HG02759 (cell line): ENCODE data around the gene GARS1.
"Not testable (repeated sequence)": the region's sequence is repeated elsewhere in the genome, so short reads cannot be mapped to it uniquely, and the experiment has no call there.

Experiments
- ATAC-seq: cut with Tn5 transposase; IDR thresholded peaks from one replicate; pipeline ENCODE4 v1.9.1; 2021; ENCODE audit warnings: mild to moderate bottlenecking, moderate library complexity; ENCODE audit not compliant: unreplicated experiment

GARS1 gene

DNA sequence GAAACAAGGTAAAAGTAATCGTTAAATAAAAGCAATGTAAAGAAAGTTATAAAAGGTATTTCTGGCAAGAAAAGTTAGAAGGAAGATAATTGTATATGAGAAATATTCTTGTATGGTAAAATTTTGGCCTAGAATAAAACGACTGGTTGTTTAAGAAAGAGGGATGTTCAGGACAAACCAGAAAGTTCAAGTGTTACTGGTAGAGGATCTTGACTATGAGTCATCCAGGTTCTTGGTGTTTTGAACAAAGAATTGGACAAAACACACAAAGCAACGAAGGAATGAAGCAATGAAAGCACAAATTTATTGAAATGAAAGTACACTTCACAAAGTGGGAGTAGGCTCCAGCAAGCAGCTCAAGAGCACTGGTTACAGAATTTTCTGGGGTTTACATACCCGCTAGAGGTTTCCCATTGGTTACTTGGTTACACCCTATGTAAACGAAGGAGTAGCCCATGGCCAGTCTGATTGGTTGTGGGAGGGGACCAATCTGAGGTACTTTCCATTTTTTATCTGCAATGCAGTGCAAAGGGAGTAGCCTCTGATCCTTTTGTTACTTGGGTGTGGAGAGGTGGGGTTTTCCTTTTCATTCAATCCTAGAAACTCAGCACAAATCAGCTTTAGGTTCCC lies 22.4 kb upstream of the GARS1 start:
- ATAC-seq: no peak

DNA sequence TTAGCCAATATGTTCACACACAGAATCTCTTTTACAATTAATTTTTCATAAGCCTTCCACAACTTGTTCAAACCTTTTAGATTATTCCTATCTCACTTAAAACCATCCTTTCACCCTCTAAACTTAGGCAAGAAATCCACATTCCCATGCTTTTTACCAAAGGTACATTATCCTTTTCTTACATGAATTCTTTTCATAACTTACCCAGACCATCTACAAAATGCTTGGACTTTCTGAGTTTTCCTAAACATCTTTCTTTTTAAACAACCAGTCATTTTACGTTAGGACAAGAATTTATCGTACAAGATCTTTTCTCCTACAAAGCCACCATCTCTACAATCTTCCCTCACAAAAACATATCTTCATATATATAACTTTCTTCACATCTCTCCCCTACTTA lies 18.8 kb upstream of the GARS1 start:
- no peak for ATAC-seq

DNA sequence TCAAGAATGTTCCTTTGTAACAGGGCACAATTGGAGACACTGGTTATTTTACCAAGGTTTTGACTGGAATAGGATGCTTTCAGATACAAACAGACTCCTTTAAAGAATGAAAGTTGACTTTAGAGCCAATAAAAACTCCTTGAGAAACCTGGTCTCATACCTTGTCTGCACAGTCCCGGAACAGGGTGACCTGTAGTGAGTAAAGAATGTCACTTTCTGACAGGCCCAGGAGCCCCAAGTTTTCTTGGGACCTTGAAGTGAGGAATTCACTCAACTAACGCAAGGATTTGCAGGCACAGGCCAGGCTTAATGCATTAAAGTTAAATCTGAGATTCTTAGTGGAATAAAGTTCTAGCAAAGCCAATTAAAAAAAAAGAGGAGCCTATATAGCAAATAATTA lies 11.5 kb upstream of the GARS1 start:
- ATAC-seq: no peak

DNA sequence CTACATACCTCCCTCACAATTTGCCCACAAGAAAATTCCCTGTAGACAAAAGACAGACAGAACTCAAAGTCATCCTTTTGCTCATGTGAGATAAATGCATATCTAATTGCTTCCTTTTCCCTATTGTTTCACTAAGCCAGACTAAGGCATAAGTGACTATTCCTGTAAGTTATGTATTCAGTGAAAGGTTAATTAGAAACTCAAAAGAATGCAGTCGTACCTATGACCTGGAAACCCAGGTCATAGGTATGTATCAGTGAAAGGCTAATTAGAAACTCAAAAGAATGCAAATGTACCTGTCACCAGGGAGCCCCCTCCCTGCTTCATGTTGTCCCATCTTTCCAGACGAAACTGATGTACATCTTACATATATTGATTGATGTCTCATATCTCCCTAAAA lies 10.3 kb upstream of the GARS1 start:
- no peak for ATAC-seq

DNA sequence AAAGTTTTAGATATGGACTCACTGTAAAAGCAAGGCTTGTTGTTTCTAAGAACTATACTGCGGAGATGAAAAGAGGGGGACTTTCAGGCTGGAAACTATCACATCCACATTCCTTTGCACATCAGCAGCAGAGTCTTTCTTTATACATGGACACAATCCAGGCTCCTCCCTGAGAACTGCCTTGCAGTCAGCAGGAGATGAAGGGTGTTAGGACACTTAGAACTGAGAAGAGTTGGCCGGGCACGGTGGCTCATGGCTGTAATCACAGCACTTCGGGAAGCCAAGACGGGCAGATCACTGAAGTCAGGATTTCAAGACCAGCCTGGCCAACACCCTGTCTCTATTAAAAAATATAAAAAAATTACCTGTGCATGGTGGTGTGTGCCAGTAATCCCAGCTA lies 9.7 kb upstream of the GARS1 start:
- ATAC-seq: no peak

DNA sequence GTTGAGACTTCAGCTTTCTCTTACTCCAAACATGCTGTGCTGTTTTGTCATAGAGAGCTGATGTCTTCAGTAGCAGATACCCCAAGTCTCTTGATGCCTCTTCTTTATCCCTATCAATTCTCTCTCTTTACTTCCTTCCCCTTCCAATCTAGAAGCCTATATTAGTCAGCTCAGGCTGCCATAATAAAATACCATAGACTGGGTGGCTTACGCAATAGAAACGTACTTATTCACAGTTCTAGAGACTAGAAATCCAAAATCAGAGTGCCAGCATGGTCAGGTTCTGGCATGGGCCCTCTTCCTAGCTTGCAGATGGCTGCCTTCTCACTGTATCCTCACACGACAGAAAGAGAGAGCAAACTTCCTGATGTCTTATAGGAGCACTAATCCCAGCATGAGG lies 9.0 kb upstream of the GARS1 start:
- ATAC-seq: no peak

DNA sequence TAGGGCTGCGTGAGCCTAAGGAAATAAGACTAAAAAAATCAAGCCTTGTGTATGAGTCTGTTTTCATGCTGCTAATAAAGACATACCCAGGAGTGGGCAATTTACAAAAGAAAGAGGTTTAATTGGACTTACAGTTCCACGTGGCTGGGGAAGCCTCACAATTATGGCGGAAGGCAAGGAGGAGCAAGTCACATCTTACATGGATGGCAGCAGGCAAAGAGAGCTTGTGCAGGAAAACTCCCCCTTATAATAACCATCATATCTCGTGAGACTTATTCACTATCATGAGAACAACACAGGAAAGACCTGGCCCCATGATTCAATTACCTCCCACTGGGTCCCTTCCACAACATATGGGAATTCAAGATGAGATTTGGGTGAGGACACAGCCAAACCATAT lies 7.1 kb upstream of the GARS1 start:
- ATAC-seq: not testable (repeated sequence)

DNA sequence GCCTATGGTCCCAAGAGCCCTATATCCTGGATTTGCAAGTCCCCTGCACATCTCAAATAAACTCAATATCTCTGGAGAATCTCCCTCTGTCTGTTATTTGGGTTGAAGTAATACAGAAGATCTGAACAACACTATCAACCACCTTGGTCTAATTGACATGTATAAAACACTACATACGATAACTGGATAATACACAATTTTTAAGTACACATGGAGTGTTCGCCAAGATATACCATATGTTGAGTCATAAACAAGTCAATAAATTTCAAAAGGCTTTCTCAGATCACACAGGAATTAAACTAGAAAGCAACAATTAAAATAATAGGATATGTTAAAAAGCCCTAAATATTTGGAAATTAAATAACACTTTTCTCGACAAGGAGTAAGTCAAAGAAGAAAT lies 5.6 kb upstream of the GARS1 start:
- ATAC-seq: no peak

DNA sequence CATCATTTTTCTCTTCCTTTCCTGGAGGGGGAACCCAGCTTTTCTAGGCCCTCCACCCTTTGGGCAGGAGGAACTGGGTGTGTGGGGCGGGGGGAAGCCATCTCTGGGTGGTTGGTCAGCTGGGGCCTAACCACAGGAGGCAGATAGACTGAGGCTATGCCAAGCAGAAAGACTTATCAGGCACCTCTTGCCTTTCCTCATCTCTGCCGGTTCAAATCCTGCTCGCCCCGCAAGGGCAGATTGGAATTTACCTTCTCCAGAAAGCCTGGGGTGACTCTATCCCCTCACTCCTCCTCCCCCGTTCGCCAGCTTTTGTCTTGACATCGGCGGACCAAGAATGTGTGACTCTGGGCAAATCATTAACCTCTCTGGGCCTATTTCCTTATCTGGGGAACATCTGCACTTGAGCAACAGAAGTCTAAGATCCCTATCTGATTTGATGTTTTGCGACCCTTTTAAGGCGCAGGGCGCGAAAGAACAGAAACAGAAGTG lies 584 bp upstream of the GARS1 start:
- peak; percentile 39 for ATAC-seq

DNA sequence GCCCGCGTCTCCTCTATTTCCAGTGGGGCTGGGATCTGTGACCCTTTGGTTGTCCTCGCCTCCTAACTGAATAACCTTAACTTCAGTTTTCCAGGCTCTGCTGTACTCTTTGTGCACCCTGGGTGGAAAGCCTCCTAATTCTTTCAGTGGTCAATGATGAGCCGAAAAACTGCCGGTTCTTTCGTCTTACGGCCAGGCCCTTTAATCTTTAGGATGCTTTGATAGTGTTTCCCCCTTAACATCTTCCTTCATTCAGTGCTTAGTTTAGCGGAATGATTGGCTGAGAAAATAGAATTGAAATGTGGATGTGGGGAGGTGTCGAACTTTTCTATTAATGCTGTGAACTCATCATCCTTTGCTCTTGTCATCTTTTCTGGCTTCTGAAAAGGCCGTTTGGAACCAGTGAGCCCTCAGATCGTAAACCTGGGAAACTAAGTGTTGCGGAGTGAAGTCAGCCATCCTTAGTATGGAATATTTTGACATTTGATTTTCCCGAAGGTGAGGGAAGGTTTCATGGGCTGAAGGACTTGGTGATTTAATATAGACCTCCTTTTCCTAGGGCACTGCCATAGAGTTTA lies 847 bp downstream of the GARS1 start:
- no peak for ATAC-seq

DNA sequence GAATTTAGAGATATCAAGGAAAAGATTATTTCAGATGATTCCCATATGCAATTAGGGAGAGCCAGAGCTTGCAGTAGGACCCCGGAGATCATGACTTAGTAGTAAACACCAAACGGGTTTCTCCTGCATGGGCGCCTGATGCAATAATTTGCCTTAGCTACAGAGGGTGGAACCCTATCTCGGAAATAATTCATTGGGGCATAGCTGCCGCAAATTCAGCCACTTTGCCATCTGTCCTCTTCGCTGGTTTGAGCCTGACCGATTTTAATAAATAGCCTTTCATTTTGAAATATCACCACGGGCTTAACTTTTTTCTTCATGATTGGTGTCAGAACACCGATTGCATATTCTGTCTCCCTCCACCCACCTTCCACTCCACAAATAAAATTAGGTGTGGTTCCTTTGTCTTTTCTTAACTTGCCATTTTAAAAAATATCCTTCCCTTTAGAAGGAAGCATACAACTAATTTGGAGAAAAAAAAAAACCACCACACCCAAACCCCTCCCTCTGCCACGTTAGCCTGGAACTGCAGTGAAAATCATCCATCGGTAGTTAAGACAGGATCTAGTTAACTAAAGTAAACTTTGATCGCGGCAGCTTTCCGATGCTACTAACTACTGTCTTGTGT lies 1.4 kb downstream of the GARS1 start:
- ATAC-seq: no peak

DNA sequence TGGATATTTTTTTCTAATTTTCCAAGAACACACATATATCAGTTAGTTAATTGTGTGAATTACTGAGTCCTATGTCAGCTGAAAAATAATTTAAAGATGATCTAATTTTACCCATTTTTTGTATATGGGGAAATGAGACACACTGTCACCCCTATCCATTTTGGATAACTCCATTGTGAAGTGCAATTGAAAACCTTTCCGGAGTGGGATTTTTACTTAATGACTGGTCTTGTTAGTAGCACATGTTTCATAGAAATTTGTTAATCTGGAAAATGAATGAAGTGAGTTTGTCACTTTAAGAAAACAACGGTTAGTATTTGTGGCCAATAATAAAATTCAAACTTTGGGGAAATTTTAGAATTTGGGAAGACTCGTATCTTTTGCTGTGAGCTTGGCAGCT lies 2.0 kb downstream of the GARS1 start:
- ATAC-seq: no peak

DNA sequence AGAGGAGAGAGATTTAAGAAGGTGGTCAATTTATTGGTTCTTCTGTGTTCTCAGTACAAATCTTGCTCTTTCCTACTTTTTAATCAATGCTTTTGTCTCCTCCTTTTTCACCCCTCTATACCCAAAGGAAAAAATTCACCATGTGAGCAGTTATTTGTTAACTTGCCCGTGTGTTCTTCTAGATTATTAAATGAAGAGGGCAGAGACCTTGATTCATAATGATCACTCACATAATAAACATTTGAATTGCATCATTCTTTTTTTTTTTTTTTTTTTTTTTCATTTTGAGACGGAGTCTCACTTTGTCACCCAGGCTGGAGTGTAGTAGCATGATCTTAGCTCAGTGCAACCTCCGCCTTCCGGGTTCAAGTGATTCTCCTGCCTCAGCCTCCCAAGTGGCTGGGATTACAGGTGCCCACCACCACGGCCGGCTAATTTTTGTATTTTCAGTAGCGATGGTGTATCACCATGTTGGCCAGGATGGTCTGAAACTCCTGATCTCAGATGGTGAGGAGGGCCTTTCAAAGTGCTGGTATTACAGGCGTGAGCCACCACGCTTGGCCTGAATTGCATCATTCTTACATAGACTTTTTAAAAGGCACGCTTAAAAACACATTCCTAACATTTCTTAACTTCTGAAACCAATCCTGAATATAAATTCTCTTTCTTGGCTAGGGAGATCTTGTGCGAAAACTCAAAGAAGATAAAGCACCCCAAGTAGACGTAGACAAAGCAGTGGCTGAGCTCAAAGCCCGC lies 3.6 kb downstream of the GARS1 start:
- ATAC-seq: no peak

DNA sequence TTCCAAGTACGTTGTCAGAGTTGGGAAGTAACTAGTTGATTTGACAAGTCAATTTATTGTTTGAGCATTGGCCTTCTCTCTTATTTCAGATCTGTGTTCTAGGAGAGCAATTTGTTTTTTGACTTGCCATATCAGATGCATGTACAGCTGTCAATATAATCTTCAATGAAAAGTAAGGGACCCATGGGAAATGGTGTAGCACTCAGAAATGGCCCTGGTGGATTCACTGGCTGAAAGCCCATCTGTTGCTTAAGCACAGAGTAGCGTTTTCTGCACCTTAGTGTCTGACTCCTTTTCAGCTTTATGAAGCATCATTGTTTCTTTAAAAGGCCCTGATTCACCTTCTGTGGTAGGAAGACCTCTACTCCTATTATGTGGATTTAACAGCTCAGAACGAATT lies 10.2 kb downstream of the GARS1 start:
- ATAC-seq: no peak

DNA sequence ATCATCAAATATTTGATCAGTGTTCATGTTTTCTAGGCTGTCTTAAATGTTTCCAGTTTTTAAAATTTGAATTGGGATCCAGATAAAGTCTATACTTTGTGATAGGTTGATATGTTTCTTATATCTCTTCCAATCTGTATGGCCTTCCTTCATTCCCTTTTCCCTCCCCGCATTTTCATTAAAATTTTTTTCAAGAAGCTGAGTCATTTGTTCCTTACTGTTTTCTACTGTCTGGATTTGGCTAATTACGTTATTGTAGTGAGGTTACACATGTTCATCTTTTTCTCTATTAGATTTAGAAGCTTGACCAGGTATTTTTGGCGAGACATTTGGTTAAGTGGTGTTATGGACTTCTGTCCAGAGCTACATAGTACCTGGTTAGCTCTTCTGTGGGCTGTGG lies 11.2 kb downstream of the GARS1 start:
- ATAC-seq: no peak

DNA sequence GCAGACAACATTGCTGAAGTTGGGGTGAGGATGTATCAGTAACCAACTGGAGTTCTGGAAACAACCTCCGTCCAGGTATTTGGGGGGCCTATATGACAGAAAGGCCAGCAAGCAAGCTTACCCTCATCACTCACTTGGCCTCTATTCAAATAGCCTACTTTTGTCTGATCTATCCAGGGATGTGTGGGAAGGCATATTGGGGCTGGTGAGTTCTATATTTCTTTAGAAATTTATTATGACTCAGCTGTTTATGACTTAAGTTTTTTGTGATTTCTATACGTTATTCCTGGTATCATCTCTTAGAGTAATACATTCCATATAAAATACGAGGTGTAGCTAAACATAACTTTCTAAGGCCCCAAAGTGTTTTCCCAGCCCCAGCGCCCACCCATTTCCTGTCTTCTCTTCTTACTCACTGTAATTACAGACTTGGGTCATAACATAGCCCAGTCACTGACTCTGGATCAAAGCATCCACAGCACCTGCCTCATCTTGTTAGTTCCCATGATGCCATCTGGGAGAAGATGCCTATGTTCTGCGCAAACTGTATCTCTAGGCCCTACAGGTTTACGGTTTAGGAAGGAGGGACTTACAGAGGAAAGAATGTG lies 18.1 kb downstream of the GARS1 start:
- ATAC-seq: no peak

DNA sequence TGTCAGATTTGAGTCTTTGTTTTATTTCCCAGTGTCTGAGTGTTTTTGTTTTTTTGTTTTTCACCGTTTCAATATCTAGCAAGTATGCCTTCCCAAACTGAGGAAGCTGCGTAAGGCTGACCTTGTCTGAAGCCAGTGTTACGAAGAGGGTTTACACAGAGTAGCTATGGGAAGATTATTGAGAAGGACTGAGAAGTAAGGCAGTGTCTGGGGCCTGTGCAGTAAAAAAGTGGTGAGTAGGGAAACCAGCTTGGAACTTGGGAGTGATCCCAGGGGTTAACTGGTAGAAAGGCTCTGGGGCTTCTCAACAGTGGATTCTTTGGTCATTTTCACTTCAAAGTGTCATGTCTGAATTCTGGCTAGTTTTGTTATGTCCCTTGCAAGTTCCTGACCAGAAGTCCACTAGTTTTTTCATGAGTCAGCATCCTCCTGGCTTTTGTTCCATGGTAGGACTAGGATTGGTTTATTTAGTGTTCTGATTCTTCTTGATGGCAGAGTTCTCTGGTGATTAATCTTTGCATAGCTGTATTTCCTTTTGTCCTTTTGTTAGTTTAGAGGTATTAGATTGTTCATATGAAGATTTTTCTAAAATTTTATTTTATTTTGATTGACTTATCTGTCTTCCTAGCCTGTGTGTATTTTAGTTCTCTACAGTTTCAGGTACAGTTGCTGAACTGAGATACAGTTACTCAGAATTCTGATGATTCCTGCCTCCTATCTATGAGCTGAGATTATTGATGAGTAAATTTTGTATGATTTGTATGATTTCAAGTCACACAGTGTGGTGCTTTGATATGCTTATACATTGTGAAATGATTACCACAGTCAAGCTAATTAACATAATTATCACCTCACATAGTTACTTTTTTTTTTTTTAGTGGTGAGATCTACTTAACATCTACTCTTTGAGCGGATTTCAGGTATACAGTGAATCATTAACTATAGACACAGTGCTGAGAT lies 19.0 kb downstream of the GARS1 start:
- ATAC-seq: no peak

DNA sequence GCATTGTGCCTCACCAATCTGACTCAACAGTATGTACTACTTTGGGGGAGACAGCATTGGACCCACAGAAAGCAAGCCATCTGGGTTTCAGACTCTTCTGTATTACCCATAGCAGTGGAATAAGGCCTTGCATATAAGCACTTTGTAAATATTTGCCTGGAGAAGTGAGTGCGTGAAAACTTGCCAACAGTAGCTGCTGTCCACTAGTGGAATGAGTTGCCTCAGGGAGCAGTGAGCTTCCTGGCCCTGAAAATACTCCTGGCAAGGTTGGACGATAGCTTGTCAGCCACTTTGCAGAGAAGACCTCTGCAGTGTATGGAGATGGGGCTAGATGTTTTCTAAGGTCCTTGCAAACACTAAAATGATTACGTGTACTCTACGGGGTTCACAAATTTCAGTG lies 21.6 kb downstream of the GARS1 start:
- no peak for ATAC-seq

DNA sequence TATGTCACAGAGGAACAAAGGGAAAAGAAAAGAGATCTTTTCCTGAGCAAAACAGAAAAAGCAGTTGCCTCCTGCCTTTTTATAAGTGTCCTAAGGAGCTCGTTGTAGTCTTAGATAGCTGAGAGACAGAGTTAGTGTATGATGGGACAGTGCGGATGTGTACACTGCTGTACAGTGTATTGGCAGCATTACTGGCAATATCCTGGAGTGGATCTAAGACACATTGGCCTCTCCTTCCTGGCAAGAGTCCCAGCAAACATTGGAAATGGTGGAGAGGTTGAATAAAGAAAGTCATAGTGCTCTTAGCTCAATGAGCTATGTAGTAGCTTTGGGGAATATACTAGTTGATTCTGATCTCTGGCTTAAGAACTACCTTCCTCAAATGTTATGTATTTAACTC lies 22.7 kb downstream of the GARS1 start:
- ATAC-seq: no peak

DNA sequence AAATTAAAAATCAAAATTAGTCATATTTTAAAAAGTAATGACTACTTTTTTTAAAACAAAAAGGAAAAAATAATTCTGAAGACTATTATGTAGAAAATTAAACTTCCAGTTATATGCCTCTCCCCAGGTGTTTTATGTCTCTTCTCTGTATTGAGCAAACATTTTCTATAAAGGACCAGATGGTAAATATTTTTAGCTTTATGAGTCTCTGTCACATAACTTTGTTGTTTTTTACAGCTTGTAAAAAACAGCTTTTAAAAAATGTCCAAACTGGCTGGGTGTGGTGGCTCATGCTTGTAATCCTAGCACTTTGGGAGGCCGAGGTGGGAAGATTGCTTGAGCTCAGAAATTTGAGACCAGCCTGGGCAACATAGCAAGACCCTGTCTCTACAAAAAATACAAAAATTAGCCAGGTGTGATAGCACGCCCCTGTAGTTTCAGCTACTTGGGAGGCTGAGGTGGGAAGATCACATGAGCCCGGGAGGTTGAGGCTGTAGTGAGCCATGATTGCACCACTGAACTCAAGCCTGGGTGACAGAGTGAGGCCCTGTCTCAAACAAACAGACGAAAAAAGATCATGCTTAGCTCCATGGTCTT lies 23.5 kb downstream of the GARS1 start:
- no peak for ATAC-seq
